ENCODE results near the gene QSER1. TPM values are rescaled to one million over a fixed set of nuclear protein-coding genes. Genes with fewer than 3 reads are reported as not detected.

QSER1 gene
- total RNA-seq, 1 donor = 28.6 TPM

GRCh38 chr11:33000181-33000580, 107.6 kb downstream of the QSER1 start:
- H3K79me2 ChIP-seq (ENCODE audit: insufficient read depth, low read length) = no peaks in the 10 kb centered on the region
- no peak for DNase-seq (ENCODE audit: insufficient read length, low spot score, missing footprints)
- H4K20me1 ChIP-seq (ENCODE audit: insufficient read depth, low read length) = no peaks in the 10 kb centered on the region
- H3K4me3 ChIP-seq (ENCODE audit: insufficient read depth, low read length) = no peak overlapping the region
- H3K9me3 ChIP-seq (ENCODE audit: low read depth, low read length) = no peaks in the 10 kb centered on the region
- H2AFZ ChIP-seq (ENCODE audit: low read length) = peak overlapping the region; percentile 1
- H3K27me3 ChIP-seq (ENCODE audit: insufficient read depth, low read length) = peaks cover under 1% of the 10 kb centered on the region
- no peak for TF ChIP-seq CTCF (IDR thresholded peaks at IDR 0.05; ENCODE audit: extremely low read depth, low read depth, low read length)
- H3K4me2 ChIP-seq (ENCODE audit: insufficient read depth, low read length) = peak overlapping the region; percentile 9
- peaks cover 18% of the 10 kb centered on the region for H3K4me1 ChIP-seq (ENCODE audit: insufficient read depth, low read length)
- H3K36me3 ChIP-seq (ENCODE audit: insufficient read depth, low read length) = no peaks in the 10 kb centered on the region
- H3K27ac ChIP-seq (ENCODE audit: low read depth, low read length) = no peak overlapping the region

- no peaks in the 10 kb centered on the region for H4K20me1 ChIP-seq (ENCODE audit: insufficient read depth, low read length)
- peaks cover 18% of the 10 kb centered on the region for H3K4me1 ChIP-seq (ENCODE audit: insufficient read depth, low read length)
- H2AFZ ChIP-seq (ENCODE audit: low read length) = no peak overlapping the region
- no peaks in the 10 kb centered on the region for H3K79me2 ChIP-seq (ENCODE audit: insufficient read depth, low read length)
- H3K27ac ChIP-seq (ENCODE audit: low read depth, low read length) = no peak overlapping the region
- H3K27me3 ChIP-seq (ENCODE audit: insufficient read depth, low read length) = no peaks in the 10 kb centered on the region
- no peaks in the 10 kb centered on the region for H3K9me3 ChIP-seq (ENCODE audit: low read depth, low read length)
- DNase-seq (ENCODE audit: insufficient read length, low spot score, missing footprints) = peak; percentile 52
- H3K4me3 ChIP-seq (ENCODE audit: insufficient read depth, low read length) = no peak overlapping the region
- H3K36me3 ChIP-seq (ENCODE audit: insufficient read depth, low read length) = no peaks in the 10 kb centered on the region
- no peak for TF ChIP-seq CTCF (IDR thresholded peaks at IDR 0.05; ENCODE audit: extremely low read depth, low read depth, low read length)
- no peak overlapping the region for H3K4me2 ChIP-seq (ENCODE audit: insufficient read depth, low read length)
These were observed 108.7 kb downstream of the QSER1 start for GRCh38 chr11:33001281-33001680.

- Histone ChIP-seq H3K27me3 (ENCODE audit: insufficient read depth, low read length) (no peaks in the 10 kb centered on the region), H3K9me3 (ENCODE audit: low read depth, low read length) (no peaks in the 10 kb centered on the region), H2AFZ (ENCODE audit: low read length) (peak overlapping the region; percentile 81), H3K27ac (ENCODE audit: low read depth, low read length) (no peak overlapping the region), H3K79me2 (ENCODE audit: insufficient read depth, low read length) (no peaks in the 10 kb centered on the region), H3K36me3 (ENCODE audit: insufficient read depth, low read length) (no peaks in the 10 kb centered on the region), H4K20me1 (ENCODE audit: insufficient read depth, low read length) (no peaks in the 10 kb centered on the region), H3K4me3 (ENCODE audit: insufficient read depth, low read length) (no peak overlapping the region), H3K4me1 (ENCODE audit: insufficient read depth, low read length) (peaks cover 18% of the 10 kb centered on the region), H3K4me2 (ENCODE audit: insufficient read depth, low read length) (no peak overlapping the region)
- DNase-seq (ENCODE audit: insufficient read length, low spot score, missing footprints) = no peak
- no peak for TF ChIP-seq CTCF (IDR thresholded peaks at IDR 0.05; ENCODE audit: extremely low read depth, low read depth, low read length)
These were observed 109.3 kb downstream of the QSER1 start for GRCh38 chr11:33001751-33002542.

GRCh38 chr11:33005175-33005574, 112.6 kb downstream of the QSER1 start:
- H3K4me1 ChIP-seq (ENCODE audit: insufficient read depth, low read length) = peaks cover 12% of the 10 kb centered on the region
- H2AFZ ChIP-seq (ENCODE audit: low read length) = no peak overlapping the region
- H3K4me3 ChIP-seq (ENCODE audit: insufficient read depth, low read length) = no peak overlapping the region
- H3K27ac ChIP-seq (ENCODE audit: low read depth, low read length) = no peak overlapping the region
- no peaks in the 10 kb centered on the region for H3K9me3 ChIP-seq (ENCODE audit: low read depth, low read length)
- no peaks in the 10 kb centered on the region for H4K20me1 ChIP-seq (ENCODE audit: insufficient read depth, low read length)
- DNase-seq (ENCODE audit: insufficient read length, low spot score, missing footprints) = no peak
- no peaks in the 10 kb centered on the region for H3K36me3 ChIP-seq (ENCODE audit: insufficient read depth, low read length)
- TF ChIP-seq CTCF (IDR thresholded peaks at IDR 0.05; ENCODE audit: extremely low read depth, low read depth, low read length) = no peak
- no peak overlapping the region for H3K4me2 ChIP-seq (ENCODE audit: insufficient read depth, low read length)
- H3K27me3 ChIP-seq (ENCODE audit: insufficient read depth, low read length) = no peaks in the 10 kb centered on the region
- no peaks in the 10 kb centered on the region for H3K79me2 ChIP-seq (ENCODE audit: insufficient read depth, low read length)

Measured in osteoblast (primary cell).